GM12864 (cell line): ENCODE results near the gene CTSK.
"Not testable (repeated sequence)": the region's sequence is repeated elsewhere in the genome, so short reads cannot be mapped to it uniquely, and the experiment has no call there.

Experiments
- DNase-seq: peaks from one replicate; pipeline ENCODE4 v3.0.0-alpha.2; 2011; ENCODE audit warnings: low read depth
- H3K4me3 ChIP-seq: 2 replicates; pipeline ENCODE4 v1.5.1; 2011; ENCODE audit warnings: mild to moderate bottlenecking, low read depth, low read length, control low read depth
- TF ChIP-seq, protein P1 (sequence below): IDR thresholded peaks from 2 replicates; pipeline ENCODE4 v1.5.1; 2011; ENCODE audit warnings: low read depth, mild to moderate bottlenecking, moderate library complexity, low read length, control low read depth, inconsistent platforms; ENCODE audit errors: missing control alignments

Gene CTSK

DNA sequence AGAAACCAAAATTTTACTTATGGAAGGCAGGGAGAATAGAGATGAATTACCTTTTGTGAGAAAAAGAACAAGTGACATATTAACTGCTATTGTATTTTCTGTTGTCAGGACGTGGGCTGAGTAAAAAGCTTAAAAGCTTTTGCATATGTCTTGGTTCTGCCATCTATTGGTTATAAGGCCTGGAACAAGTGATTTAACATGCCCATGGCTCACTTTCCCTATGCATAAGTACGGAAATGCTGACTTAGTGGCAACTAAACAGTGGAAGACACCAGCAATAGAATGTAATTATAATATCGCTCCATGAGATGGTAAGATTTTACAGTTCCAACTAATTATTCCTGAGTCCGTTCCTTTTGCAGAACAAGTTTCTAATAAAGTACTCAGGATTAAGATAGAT lies 35.7 kb downstream of the CTSK start:
- DNase-seq = no peak
- TF ChIP-seq, protein P1, sequence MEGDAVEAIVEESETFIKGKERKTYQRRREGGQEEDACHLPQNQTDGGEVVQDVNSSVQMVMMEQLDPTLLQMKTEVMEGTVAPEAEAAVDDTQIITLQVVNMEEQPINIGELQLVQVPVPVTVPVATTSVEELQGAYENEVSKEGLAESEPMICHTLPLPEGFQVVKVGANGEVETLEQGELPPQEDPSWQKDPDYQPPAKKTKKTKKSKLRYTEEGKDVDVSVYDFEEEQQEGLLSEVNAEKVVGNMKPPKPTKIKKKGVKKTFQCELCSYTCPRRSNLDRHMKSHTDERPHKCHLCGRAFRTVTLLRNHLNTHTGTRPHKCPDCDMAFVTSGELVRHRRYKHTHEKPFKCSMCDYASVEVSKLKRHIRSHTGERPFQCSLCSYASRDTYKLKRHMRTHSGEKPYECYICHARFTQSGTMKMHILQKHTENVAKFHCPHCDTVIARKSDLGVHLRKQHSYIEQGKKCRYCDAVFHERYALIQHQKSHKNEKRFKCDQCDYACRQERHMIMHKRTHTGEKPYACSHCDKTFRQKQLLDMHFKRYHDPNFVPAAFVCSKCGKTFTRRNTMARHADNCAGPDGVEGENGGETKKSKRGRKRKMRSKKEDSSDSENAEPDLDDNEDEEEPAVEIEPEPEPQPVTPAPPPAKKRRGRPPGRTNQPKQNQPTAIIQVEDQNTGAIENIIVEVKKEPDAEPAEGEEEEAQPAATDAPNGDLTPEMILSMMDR = no peak
- H3K4me3 ChIP-seq = no peak overlapping the region

DNA sequence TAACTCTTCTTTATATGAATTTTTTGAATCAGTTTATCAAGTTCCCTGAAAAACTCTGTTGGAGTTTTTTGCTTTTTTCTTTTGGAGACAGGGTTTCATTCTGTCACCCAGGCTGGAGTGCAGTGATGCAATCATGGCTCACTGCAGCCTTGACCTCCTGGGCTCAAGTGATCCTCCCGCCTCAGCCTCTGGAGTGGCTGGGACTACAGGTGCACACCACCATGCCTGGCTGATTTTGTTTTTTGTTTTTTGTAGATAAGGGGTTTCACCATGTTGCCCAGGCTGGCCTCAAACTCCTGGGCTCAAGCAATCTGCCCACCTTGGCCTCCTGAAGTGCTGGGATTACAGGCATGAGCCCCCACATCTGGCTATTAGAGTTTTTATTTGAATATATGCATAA lies 40.4 kb downstream of the CTSK start:
- DNase-seq, H3K4me3 ChIP-seq: not testable (repeated sequence)

DNA sequence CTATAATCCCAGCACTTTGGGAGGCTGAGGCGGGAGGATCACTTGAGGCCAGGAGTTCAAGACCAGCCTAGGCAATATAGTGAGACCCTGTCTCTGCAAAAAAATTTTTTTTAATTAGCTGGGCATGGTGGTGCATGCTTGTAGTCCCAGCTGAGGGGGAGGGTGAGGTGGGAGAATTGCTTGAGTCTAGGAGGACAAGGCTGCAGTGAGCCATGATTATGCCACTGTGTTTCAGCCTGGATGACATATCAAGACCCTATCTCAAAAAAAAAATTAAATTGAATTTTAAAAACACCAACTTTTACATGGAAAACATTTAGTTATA lies 42.1 kb downstream of the CTSK start:
- not testable (repeated sequence) for H3K4me3 ChIP-seq, DNase-seq

DNA sequence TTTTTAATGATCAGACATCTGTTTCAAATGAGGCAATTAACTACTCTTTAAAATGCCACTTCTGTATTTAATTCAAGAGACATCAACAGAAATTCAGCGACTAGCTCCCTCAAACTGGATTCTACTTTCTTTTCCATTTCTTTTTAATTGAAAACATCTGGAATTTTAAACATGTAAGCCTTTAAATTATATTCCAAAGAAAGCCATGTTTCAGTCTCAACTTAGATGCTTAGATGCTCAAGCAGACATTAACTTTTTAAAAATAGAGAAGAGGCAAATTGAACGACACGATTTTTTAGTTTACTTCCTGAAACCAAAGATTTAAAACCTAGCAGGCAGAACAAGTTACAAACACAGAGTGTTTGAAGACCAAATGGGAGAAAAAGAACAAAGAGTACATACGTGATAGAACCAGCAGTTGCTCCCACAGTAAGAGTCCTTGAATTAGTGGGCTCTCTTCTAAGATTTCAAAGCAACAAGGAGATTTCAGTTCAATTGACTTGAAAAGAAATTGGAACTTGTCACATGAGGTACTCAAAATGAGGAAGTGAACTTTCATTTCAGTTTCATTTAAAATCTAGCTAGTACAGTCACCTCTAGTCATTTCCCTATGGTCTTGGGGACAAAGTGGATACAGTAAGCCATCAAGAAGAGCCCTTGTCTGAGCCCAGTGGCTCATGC lies 42.6 kb downstream of the CTSK start, which contains the start of gene CTSS:
TSS of gene CTSS (minus strand) at position 483 of the 681 bp plus-strand sequence. CDS start 1,015 bp downstream, outside the sequence.
- peak within 1 kb of the TSS; percentile 65 for H3K4me3 ChIP-seq
- peak; percentile 88 for DNase-seq
- TF ChIP-seq, protein P1 = no peak

DNA sequence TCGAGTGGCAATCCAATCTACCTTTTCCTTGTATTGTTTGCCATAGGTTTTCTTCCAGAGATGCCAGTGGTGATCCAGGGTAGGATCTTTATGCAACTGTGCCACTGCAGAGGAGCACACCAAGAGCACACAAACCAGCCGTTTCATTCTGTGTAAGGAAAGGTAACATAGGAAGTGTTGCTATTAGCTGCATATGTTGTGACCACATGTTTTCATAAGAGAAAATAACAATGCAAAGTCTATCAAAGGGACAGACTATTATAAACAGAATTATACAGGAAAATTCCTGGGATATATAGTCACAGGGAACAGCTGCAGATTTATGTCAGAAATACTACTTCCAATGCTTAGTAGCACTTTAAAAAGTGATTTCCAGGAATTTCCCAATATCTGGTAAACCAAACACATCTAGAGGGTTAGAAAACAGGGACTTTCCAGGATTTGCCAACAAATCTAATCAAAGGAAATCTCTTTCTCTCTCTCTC lies 43.4 kb downstream of the CTSK start:
- DNase-seq = no peak
- peak overlapping the region; percentile 65 for H3K4me3 ChIP-seq
- TF ChIP-seq, protein P1 = no peak

DNA sequence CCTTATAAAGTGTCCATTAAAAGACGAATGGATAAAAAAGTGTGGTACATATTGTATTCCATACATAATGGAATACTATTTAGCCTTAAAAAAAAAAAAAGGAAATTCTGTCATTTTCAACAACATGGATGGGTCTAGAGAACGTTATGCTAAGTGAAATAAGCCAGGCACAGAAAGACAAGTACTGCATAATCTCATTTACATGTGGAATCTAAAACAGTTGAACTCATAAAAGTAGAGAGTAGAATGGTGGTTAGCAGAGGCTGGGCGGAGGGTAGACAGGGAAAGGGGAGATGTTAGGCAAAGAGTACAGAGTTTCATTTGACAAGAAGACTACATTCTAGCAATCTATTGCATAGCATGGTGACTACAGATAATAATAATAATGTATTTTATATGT lies 45.0 kb downstream of the CTSK start:
- TF ChIP-seq, protein P1 = no peak
- H3K4me3 ChIP-seq = no peak overlapping the region
- DNase-seq = no peak

DNA sequence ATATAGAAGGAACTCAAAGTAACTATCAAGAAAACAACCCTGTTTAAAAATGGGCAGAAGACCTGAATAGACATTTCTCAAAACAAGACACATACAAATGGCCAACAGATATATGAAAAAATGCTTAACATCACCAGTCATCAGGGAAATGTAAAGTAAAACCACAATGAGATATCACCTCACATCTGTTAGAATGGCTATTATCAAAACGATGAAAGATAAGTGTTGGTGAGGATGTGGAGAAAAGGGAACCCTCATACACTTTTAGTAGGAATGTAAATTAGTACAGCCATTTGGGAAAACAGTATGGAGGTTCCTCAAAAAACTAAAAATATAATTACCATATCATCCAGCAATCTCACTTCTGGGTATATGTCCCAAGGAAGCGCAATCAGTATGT lies 45.5 kb downstream of the CTSK start:
- TF ChIP-seq, protein P1 = no peak
- no peak overlapping the region for H3K4me3 ChIP-seq
- DNase-seq = no peak

DNA sequence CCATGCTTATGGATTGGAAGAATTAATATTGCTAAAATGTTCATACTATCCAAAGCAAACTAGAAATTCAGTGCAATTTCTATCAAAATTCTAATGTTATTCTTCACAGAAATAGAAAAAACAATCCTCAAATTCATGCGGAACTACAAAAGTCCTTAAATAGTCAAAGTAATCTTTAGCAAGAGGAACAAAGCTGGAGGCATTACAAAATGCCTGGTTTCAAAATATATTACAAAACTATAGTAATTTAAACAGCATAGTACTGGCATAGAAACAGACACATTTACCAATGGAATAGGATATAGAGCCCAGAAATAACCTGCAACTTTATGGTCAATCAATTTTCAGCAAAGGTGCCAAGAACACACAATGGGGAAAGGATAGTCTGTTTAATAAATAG lies 46.3 kb downstream of the CTSK start:
- DNase-seq = no peak
- TF ChIP-seq, protein P1 = no peak
- no peak overlapping the region for H3K4me3 ChIP-seq
